Activated naive CD8-positive, alpha-beta T cell (primary cell): ENCODE results near the gene DNAAF8.

ENCODE experiments used
- H3K27ac Mint-ChIP-seq: one replicate; pipeline ENCODE4 v1.8.0; 2021; ENCODE audit warnings: mixed read lengths
- H3K27me3 Mint-ChIP-seq: one replicate; pipeline ENCODE4 v1.8.0; 2021; ENCODE audit warnings: mixed read lengths
- H3K36me3 Mint-ChIP-seq: one replicate; pipeline ENCODE4 v1.8.0; 2021; ENCODE audit warnings: mixed read lengths
- H3K4me1 Mint-ChIP-seq: one replicate; pipeline ENCODE4 v1.8.0; 2021; ENCODE audit warnings: low read depth, mixed read lengths
- H3K4me3 Mint-ChIP-seq: one replicate; pipeline ENCODE4 v1.8.0; 2021; ENCODE audit warnings: mild to moderate bottlenecking, mixed read lengths
- H3K9me3 Mint-ChIP-seq: one replicate; pipeline ENCODE4 v1.8.0; 2021; ENCODE audit warnings: low read depth, mixed read lengths

DNAAF8 gene

GRCh38 chr16:4700997-4701743 is 33.2 kb upstream of the DNAAF8 start:
- H3K4me1 Mint-ChIP-seq = peaks cover 10% of the 10 kb centered on the region
- no peaks in the 10 kb centered on the region for H3K36me3 Mint-ChIP-seq
- H3K27me3 Mint-ChIP-seq = no peaks in the 10 kb centered on the region
- H3K9me3 Mint-ChIP-seq = no peaks in the 10 kb centered on the region
- no peak overlapping the region for H3K27ac Mint-ChIP-seq
- H3K4me3 Mint-ChIP-seq = no peak overlapping the region

- H3K9me3 Mint-ChIP-seq = no peaks in the 10 kb centered on the region
- H3K4me3 Mint-ChIP-seq = no peak overlapping the region
- H3K27me3 Mint-ChIP-seq = no peaks in the 10 kb centered on the region
- peaks cover 4% of the 10 kb centered on the region for H3K36me3 Mint-ChIP-seq
- H3K4me1 Mint-ChIP-seq = peaks cover 10% of the 10 kb centered on the region
- no peak overlapping the region for H3K27ac Mint-ChIP-seq
Measured at GRCh38 chr16:4701791-4702465, 32.4 kb upstream of the DNAAF8 start.

- Mint-ChIP-seq H3K4me1 (peaks cover 10% of the 10 kb centered on the region), H3K27ac (no peak overlapping the region), H3K9me3 (no peaks in the 10 kb centered on the region), H3K36me3 (peaks cover 6% of the 10 kb centered on the region), H3K27me3 (no peaks in the 10 kb centered on the region), H3K4me3 (no peak overlapping the region)
Measured at GRCh38 chr16:4702466-4702808, 31.9 kb upstream of the DNAAF8 start.

GRCh38 chr16:4703906-4704305 is 30.4 kb upstream of the DNAAF8 start:
- Mint-ChIP-seq H3K27me3 (no peaks in the 10 kb centered on the region), H3K4me1 (peaks cover 10% of the 10 kb centered on the region), H3K4me3 (no peak overlapping the region), H3K36me3 (peaks cover 6% of the 10 kb centered on the region), H3K9me3 (no peaks in the 10 kb centered on the region), H3K27ac (no peak overlapping the region)

GRCh38 chr16:4704491-4704890 is 29.8 kb upstream of the DNAAF8 start:
- H3K9me3 Mint-ChIP-seq = no peaks in the 10 kb centered on the region
- no peak overlapping the region for H3K27ac Mint-ChIP-seq
- peaks cover 10% of the 10 kb centered on the region for H3K4me1 Mint-ChIP-seq
- H3K27me3 Mint-ChIP-seq = no peaks in the 10 kb centered on the region
- no peak overlapping the region for H3K4me3 Mint-ChIP-seq
- peaks cover 6% of the 10 kb centered on the region for H3K36me3 Mint-ChIP-seq

GRCh38 chr16:4704913-4705312 is 29.4 kb upstream of the DNAAF8 start:
- Mint-ChIP-seq H3K4me1 (peaks cover 6% of the 10 kb centered on the region), H3K27me3 (no peaks in the 10 kb centered on the region), H3K27ac (no peak overlapping the region), H3K4me3 (no peak overlapping the region), H3K36me3 (peaks cover 6% of the 10 kb centered on the region), H3K9me3 (no peaks in the 10 kb centered on the region)

GRCh38 chr16:4706871-4707270 is 27.5 kb upstream of the DNAAF8 start:
- H3K27me3 Mint-ChIP-seq = no peaks in the 10 kb centered on the region
- no peaks in the 10 kb centered on the region for H3K9me3 Mint-ChIP-seq
- no peaks in the 10 kb centered on the region for H3K4me1 Mint-ChIP-seq
- H3K4me3 Mint-ChIP-seq = no peak overlapping the region
- H3K36me3 Mint-ChIP-seq = peaks cover 6% of the 10 kb centered on the region
- H3K27ac Mint-ChIP-seq = no peak overlapping the region

GRCh38 chr16:4709481-4709880 is 24.9 kb upstream of the DNAAF8 start:
- Mint-ChIP-seq H3K4me3 (no peak overlapping the region), H3K27ac (no peak overlapping the region), H3K27me3 (no peaks in the 10 kb centered on the region), H3K9me3 (no peaks in the 10 kb centered on the region), H3K4me1 (no peaks in the 10 kb centered on the region), H3K36me3 (peaks cover 6% of the 10 kb centered on the region)

GRCh38 chr16:4713663-4714501 is 20.5 kb upstream of the DNAAF8 start:
- no peaks in the 10 kb centered on the region for H3K4me1 Mint-ChIP-seq
- H3K27me3 Mint-ChIP-seq = no peaks in the 10 kb centered on the region
- no peaks in the 10 kb centered on the region for H3K36me3 Mint-ChIP-seq
- no peak overlapping the region for H3K4me3 Mint-ChIP-seq
- no peaks in the 10 kb centered on the region for H3K9me3 Mint-ChIP-seq
- H3K27ac Mint-ChIP-seq = no peak overlapping the region

GRCh38 chr16:4714996-4715395 is 19.3 kb upstream of the DNAAF8 start:
- peak overlapping the region; percentile 16 for H3K27ac Mint-ChIP-seq
- H3K36me3 Mint-ChIP-seq = no peaks in the 10 kb centered on the region

GRCh38 chr16:4718466-4718865 is 15.9 kb upstream of the DNAAF8 start:
- Mint-ChIP-seq H3K4me1 (no peaks in the 10 kb centered on the region), H3K27ac (no peak overlapping the region), H3K9me3 (no peaks in the 10 kb centered on the region), H3K27me3 (no peaks in the 10 kb centered on the region), H3K4me3 (no peak overlapping the region), H3K36me3 (no peaks in the 10 kb centered on the region)

More at GRCh38 chr16:4714996-4715395, 19.3 kb upstream of the DNAAF8 start:
- H3K4me3 Mint-ChIP-seq = no peak overlapping the region
- no peaks in the 10 kb centered on the region for H3K27me3 Mint-ChIP-seq
- H3K4me1 Mint-ChIP-seq = no peaks in the 10 kb centered on the region
- no peaks in the 10 kb centered on the region for H3K9me3 Mint-ChIP-seq

- H3K4me1 Mint-ChIP-seq = no peaks in the 10 kb centered on the region
- no peaks in the 10 kb centered on the region for H3K27me3 Mint-ChIP-seq
- no peak overlapping the region for H3K27ac Mint-ChIP-seq
- H3K9me3 Mint-ChIP-seq = no peaks in the 10 kb centered on the region
- no peak overlapping the region for H3K4me3 Mint-ChIP-seq
- peaks cover 3% of the 10 kb centered on the region for H3K36me3 Mint-ChIP-seq
Measured at GRCh38 chr16:4723071-4723767, 11.1 kb upstream of the DNAAF8 start.

- H3K36me3 Mint-ChIP-seq = peaks cover 5% of the 10 kb centered on the region
Measured at GRCh38 chr16:4724661-4725270, 9.6 kb upstream of the DNAAF8 start.

GRCh38 chr16:4726616-4727015 is 7.7 kb upstream of the DNAAF8 start:
- Mint-ChIP-seq H3K36me3 (peaks cover 12% of the 10 kb centered on the region), H3K4me1 (peaks cover 2% of the 10 kb centered on the region), H3K4me3 (no peak overlapping the region), H3K27me3 (no peaks in the 10 kb centered on the region), H3K27ac (no peak overlapping the region), H3K9me3 (no peaks in the 10 kb centered on the region)

More at GRCh38 chr16:4724661-4725270, 9.6 kb upstream of the DNAAF8 start:
- Mint-ChIP-seq H3K4me1 (no peaks in the 10 kb centered on the region), H3K4me3 (no peak overlapping the region), H3K27ac (no peak overlapping the region), H3K27me3 (no peaks in the 10 kb centered on the region), H3K9me3 (no peaks in the 10 kb centered on the region)
